ENCODE measurements around the gene PPM1G.
A peak's percentile ranks its signal among the peaks of the same experiment; 100 is the strongest.
"Not testable (repeated sequence)": the region's sequence is repeated elsewhere in the genome, so short reads cannot be mapped to it uniquely, and the experiment has no call there.

Gene PPM1G

GRCh38 chr2:27409321-27410073 is at the start of gene PPM1G:
TSS of gene PPM1G (minus strand) at chr2:27409591. CDS start at chr2:27409422, 169 bp downstream.
- peak; percentile 97 to 98 for ATAC-seq

- no peak for ATAC-seq
Measured at GRCh38 chr2:27453968-27454367, 44.6 kb upstream of the PPM1G start.

- ATAC-seq, result peak in 1 of 2 donors; percentile 53
Measured at GRCh38 chr2:27451095-27451494, 41.7 kb upstream of the PPM1G start.

GRCh38 chr2:27448381-27448780 is 39.0 kb upstream of the PPM1G start:
- no peak for ATAC-seq

- no peak for ATAC-seq
Measured at GRCh38 chr2:27446057-27446456, 36.7 kb upstream of the PPM1G start.

GRCh38 chr2:27445615-27446014 is 36.2 kb upstream of the PPM1G start:
- ATAC-seq, result no peak

- no peak for ATAC-seq
Measured at GRCh38 chr2:27445155-27445554, 35.8 kb upstream of the PPM1G start.

GRCh38 chr2:27442920-27443282 is 33.5 kb upstream of the PPM1G start:
- no peak for ATAC-seq

- ATAC-seq, result peak; percentile 41 to 61
Measured at GRCh38 chr2:27441958-27442919, 32.8 kb upstream of the PPM1G start, which contains the start of gene KRTCAP3. TSS of gene KRTCAP3 (plus strand) at chr2:27442381. CDS start at chr2:27442413, 32 bp downstream.

GRCh38 chr2:27441226-27441926 is 32.0 kb upstream of the PPM1G start:
- ATAC-seq, result no peak

GRCh38 chr2:27435628-27436027 is 26.2 kb upstream of the PPM1G start:
- ATAC-seq, result no peak

- peak; percentile 25 to 39 for ATAC-seq
Measured at GRCh38 chr2:27431395-27431794, 22.0 kb upstream of the PPM1G start.

- peak; percentile 64 to 78 for ATAC-seq
Measured at GRCh38 chr2:27428978-27429541, 19.7 kb upstream of the PPM1G start.

GRCh38 chr2:27428213-27428977 is 19.0 kb upstream of the PPM1G start, which contains the start of gene NRBP1:
TSS of gene NRBP1 (plus strand) at chr2:27428631. CDS start at chr2:27433274, 4,643 bp downstream.
- peak; percentile 89 for ATAC-seq

- no peak for ATAC-seq
Measured at GRCh38 chr2:27427863-27428212, 18.4 kb upstream of the PPM1G start.

- not testable (repeated sequence) for ATAC-seq
Measured at GRCh38 chr2:27425039-27425438, 15.6 kb upstream of the PPM1G start.

GRCh38 chr2:27422958-27423357 is 13.6 kb upstream of the PPM1G start:
- ATAC-seq, result no peak

GRCh38 chr2:27421660-27422250 is 12.4 kb upstream of the PPM1G start:
- no peak for ATAC-seq

- ATAC-seq, result no peak
Measured at GRCh38 chr2:27420996-27421395, 11.6 kb upstream of the PPM1G start.

GRCh38 chr2:27416151-27416550 is 6.8 kb upstream of the PPM1G start:
- no peak for ATAC-seq

- ATAC-seq, result no peak
Measured at GRCh38 chr2:27412419-27413152, 3.2 kb upstream of the PPM1G start.
